Adipocyte (in vitro differentiated cells): ENCODE results near the gene RTL1.

ENCODE experiments used
- DNase-seq: peaks from one replicate; pipeline ENCODE4 v3.0.0-alpha.2; 2015; ENCODE audit warnings: low read depth
- H3K27me3 ChIP-seq: replicated peaks from 2 replicates; pipeline ENCODE4 v1.7.0; 2013; ENCODE audit warnings: mild to moderate bottlenecking, low read length, moderate library complexity; ENCODE audit not compliant: control insufficient read depth, insufficient read depth
- H3K36me3 ChIP-seq: 2 replicates; pipeline ENCODE4 v1.7.0; 2013; ENCODE audit warnings: low read length, mild to moderate bottlenecking, moderate library complexity; ENCODE audit not compliant: control insufficient read depth, insufficient read depth, severe bottlenecking
- H3K4me1 ChIP-seq: 2 replicates; pipeline ENCODE4 v1.7.0; 2013; ENCODE audit warnings: mild to moderate bottlenecking, low read length, moderate library complexity; ENCODE audit not compliant: control insufficient read depth, insufficient read depth
- H3K4me3 ChIP-seq: 2 replicates; pipeline ENCODE4 v1.7.0; 2013; ENCODE audit warnings: mild to moderate bottlenecking, low read length, moderate library complexity
- H3K9ac ChIP-seq: 2 replicates; pipeline ENCODE4 v1.7.0; 2013; ENCODE audit warnings: mild to moderate bottlenecking, low read length, moderate library complexity
- H3K9me3 ChIP-seq: 2 replicates; pipeline ENCODE4 v1.7.0; 2013; ENCODE audit warnings: mild to moderate bottlenecking, low read length, moderate library complexity; ENCODE audit not compliant: control insufficient read depth

The RTL1 gene

DNA sequence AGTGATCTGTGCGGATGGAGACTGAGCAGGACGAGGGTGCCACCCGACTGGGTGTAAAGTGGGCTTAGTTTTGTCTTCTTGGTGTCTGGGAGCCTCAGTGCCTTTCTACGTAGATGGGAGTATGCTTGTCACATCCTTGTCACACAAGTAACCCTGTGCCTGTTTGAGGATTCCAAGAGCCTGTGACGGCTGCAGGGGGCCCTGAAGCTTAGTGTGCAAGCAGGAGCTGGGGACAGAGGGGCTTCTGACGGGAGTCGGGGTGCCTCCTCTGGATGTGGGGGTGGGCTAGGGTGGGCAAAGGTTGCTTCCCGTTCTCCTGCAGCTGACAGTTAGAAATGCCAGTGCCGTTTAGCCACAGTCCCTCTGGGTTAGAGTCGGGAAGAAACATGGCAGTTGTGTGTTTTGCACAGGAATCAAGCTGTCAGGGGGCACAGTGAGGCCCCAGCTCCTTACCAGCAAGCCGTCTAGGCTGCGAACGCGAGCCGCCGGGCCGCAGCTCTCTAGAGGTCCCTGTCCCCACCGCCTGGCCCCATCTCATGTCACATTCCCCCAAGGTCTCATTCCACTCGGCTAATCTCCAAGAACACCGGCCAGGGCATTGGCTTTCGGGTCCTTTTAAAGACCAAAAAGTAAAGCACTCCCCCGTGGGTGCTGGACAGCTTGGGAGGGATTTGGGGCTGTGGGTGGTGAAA is 7.0 kb downstream of the RTL1 start:
- peaks cover 23% of the 10 kb centered on the region for H3K27me3 ChIP-seq
- DNase-seq = no peak
- H3K9ac ChIP-seq = no peak overlapping the region
- H3K9me3 ChIP-seq = peaks cover under 1% of the 10 kb centered on the region
- no peak overlapping the region for H3K4me3 ChIP-seq
- H3K4me1 ChIP-seq = peaks cover 19% of the 10 kb centered on the region
- H3K36me3 ChIP-seq = peaks cover 62% of the 10 kb centered on the region

- Histone ChIP-seq H3K36me3 (peaks cover 55% of the 10 kb centered on the region), H3K27me3 (peaks cover 18% of the 10 kb centered on the region), H3K9ac (no peak overlapping the region), H3K9me3 (no peaks in the 10 kb centered on the region), H3K4me3 (no peak overlapping the region), H3K4me1 (peaks cover 17% of the 10 kb centered on the region)
- DNase-seq = no peak
Observed at GRCh38 chr14:100895411-100895810, 8.1 kb downstream of the RTL1 start.

DNA sequence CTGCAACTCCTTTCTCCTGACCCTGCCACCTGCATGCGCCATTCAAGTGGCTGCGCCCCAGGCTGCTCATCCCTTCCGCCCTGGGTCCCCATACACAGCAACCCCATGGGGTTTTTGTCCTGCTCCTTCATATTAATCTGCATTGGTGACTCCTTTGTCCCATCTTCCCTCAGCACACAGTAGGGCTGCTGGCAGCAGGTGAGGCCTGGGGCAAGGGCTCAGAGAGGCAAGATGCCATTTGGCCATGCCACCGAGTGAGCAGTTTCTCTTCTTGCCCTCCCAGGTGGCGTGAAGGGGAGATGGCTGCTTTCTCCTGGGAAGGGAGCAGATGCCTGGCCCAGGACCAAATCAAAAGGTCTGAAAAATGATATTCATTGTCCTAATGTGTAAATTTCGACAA is 9.1 kb downstream of the RTL1 start:
- Histone ChIP-seq H3K4me3 (no peak overlapping the region), H3K36me3 (peaks cover 51% of the 10 kb centered on the region), H3K9me3 (no peaks in the 10 kb centered on the region), H3K9ac (no peak overlapping the region), H3K4me1 (peaks cover 7% of the 10 kb centered on the region), H3K27me3 (peaks cover 18% of the 10 kb centered on the region)
- DNase-seq = no peak

- H3K4me3 ChIP-seq = no peak overlapping the region
- peaks cover under 1% of the 10 kb centered on the region for H3K4me1 ChIP-seq
- H3K27me3 ChIP-seq = peaks cover 15% of the 10 kb centered on the region
- DNase-seq = no peak
- no peak overlapping the region for H3K9ac ChIP-seq
- no peaks in the 10 kb centered on the region for H3K9me3 ChIP-seq
- peaks cover 50% of the 10 kb centered on the region for H3K36me3 ChIP-seq
Observed at GRCh38 chr14:100893760-100894159, 9.8 kb downstream of the RTL1 start.

DNA sequence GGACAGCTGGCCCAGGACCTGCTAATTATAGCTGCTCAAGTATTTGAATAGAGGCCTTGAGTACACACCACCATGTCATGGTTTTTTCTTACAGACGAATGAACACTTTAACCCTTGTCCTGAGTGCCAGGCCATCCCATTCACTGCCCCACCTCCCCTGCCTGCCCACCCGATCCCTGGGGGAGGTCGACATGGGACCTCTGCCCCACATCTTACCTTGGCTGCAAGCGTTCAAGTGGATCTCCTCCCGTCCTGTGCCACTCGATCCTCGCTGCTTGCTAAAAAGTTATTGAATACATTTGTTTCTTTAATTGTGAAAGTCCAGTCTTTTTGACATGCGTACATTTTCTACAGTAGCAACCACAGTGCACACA is 10.3 kb downstream of the RTL1 start:
- Histone ChIP-seq H3K27me3 (peaks cover 10% of the 10 kb centered on the region), H3K36me3 (peaks cover 45% of the 10 kb centered on the region), H3K9ac (no peak overlapping the region), H3K4me3 (no peak overlapping the region), H3K9me3 (no peaks in the 10 kb centered on the region), H3K4me1 (no peaks in the 10 kb centered on the region)
- no peak for DNase-seq

DNA sequence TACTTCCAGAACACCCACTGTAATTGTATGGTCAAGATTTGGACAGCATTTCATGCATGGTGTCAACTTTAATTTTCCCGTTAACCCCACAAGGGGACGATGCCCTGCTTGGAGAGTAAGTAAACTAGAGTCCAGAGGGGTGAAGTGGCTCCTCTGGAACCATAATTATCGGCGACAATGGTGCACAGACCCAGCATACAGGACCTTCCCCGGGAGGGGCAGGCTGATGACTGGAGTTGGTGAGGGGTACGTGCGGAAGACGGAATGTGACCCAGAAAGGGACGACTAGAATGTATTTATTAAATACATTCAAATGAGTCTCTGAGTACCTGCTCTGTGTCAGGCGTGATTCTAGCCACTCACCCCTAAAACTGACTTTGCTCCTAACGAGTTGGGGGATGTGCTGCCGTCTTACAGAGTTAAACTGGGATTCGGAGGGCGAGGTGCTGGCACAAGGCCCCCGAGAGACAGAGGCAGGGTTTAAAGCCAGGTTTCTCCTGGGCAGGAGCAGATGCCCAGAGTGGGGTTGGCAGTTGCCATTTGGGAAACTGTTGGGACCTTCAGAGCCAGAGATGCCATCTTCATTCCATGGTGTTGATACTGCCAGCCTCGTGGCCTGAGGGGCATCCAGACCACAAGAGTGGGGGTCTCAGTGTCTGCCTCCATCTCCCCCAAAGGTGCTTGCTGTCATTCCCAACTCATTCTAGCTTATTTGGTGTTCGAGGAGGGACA is 10.9 kb downstream of the RTL1 start:
- peaks cover 42% of the 10 kb centered on the region for H3K36me3 ChIP-seq
- peaks cover 5% of the 10 kb centered on the region for H3K4me1 ChIP-seq
- peaks cover 6% of the 10 kb centered on the region for H3K27me3 ChIP-seq
- no peak overlapping the region for H3K4me3 ChIP-seq
- no peak overlapping the region for H3K9ac ChIP-seq
- no peaks in the 10 kb centered on the region for H3K9me3 ChIP-seq
- no peak for DNase-seq

DNA sequence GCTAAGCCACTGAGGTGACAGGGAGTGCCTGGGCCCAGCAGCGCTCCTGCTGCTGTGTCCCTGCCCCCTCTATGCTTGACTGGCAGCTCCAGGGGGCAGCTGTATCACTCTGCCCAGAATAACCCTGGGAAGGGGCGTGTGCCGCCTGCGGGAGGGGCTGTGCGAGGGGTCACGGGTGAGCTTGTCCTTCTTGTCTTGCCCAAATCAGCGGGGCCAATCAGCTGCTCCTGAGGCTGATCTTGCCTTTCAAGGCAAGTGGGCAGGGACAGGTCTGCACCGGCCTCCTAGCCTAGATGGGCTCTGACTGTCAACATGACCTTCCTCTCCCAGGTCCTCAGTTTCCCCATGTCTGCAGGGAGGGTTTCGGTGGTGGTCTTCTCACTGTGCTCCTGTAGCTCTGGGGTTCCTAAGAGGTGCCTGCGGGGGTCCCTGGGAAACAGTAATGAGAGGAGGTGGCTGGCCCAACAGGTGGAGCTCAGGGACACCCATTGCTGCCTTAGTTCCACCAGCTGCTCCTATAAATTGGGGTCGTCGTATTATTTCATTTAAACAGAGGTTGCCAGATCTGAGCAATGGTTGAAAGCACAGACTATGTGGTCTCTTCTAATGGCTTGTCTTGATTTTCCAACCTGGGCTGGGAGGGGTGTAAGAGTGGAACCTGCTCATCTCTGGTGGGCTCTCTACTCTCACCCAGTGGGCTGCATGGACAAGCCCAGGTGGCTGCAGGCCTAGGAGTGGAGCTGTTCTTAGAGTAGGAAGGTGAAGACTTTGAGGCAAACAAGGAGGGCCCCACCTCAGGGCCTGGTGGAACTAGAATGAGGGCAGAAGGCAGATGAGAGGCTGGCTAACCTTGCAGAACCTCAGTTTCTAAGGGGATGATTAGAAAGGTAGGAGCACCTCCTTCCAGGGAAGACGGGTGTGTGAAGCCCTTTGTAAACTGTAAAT is 11.7 kb downstream of the RTL1 start:
- DNase-seq = no peak
- no peak overlapping the region for H3K4me3 ChIP-seq

DNA sequence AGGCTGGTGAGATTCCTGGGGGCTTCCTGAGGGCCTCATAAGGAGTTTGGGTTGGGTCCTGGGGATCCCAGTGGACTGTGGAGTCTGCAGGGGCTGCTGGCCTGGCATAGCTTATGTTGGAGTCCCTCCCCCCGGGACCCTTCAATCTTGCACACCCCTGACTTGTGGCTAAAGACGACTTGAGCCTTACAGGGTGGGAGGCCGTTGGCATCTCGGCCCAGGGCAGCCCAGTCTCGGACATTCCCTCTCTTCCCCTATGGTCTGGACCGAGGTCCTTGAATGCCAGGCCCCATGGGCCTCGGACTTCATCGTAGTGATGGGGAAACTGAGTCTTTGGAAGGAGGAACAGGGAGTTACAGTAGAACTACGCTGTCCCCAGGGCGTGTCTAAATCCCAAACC is 12.5 kb downstream of the RTL1 start:
- Histone ChIP-seq H3K9ac (no peak overlapping the region), H3K27me3 (peaks cover 6% of the 10 kb centered on the region), H3K4me3 (no peak overlapping the region), H3K36me3 (peaks cover 41% of the 10 kb centered on the region), H3K4me1 (peaks cover 6% of the 10 kb centered on the region), H3K9me3 (no peaks in the 10 kb centered on the region)
- DNase-seq = no peak

More for the DNA sequence above, 11.7 kb downstream of the RTL1 start:
- Histone ChIP-seq H3K36me3 (peaks cover 42% of the 10 kb centered on the region), H3K27me3 (peaks cover 6% of the 10 kb centered on the region), H3K9me3 (no peaks in the 10 kb centered on the region), H3K4me1 (peaks cover 6% of the 10 kb centered on the region), H3K9ac (no peak overlapping the region)

- no peak for DNase-seq
- Histone ChIP-seq H3K27me3 (peaks cover 6% of the 10 kb centered on the region), H3K9me3 (no peaks in the 10 kb centered on the region), H3K4me3 (no peak overlapping the region), H3K9ac (no peak overlapping the region), H3K4me1 (peaks cover 12% of the 10 kb centered on the region), H3K36me3 (peaks cover 36% of the 10 kb centered on the region)
Observed at GRCh38 chr14:100890061-100890850, 13.3 kb downstream of the RTL1 start.

DNA sequence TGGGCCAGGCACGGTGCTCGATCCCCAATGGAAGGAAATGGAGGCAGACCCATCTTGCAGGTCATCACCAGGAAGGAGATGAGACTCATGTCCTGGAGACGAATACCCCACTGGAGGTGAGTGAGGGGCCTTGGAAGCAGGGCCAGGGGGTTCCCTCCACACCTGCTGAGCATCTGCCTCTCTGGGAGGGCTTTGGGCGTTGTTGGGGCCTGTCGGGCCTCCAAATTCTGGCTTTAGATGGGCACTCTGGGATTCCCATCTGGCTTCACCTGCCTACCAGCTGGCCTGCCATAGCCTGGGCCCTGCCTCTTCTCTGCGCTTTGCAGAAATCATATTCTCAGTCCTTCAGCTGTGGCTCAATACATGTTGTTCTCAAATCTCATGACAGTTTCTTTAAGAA is 13.9 kb downstream of the RTL1 start:
- no peak for DNase-seq
- peaks cover 3% of the 10 kb centered on the region for H3K27me3 ChIP-seq

More for the DNA sequence above, 13.9 kb downstream of the RTL1 start:
- Histone ChIP-seq H3K9me3 (no peaks in the 10 kb centered on the region), H3K9ac (no peak overlapping the region), H3K4me1 (peaks cover 12% of the 10 kb centered on the region), H3K4me3 (no peak overlapping the region), H3K36me3 (peaks cover 30% of the 10 kb centered on the region)
